ENCODE measurements around the gene WDR33.

DNA sequence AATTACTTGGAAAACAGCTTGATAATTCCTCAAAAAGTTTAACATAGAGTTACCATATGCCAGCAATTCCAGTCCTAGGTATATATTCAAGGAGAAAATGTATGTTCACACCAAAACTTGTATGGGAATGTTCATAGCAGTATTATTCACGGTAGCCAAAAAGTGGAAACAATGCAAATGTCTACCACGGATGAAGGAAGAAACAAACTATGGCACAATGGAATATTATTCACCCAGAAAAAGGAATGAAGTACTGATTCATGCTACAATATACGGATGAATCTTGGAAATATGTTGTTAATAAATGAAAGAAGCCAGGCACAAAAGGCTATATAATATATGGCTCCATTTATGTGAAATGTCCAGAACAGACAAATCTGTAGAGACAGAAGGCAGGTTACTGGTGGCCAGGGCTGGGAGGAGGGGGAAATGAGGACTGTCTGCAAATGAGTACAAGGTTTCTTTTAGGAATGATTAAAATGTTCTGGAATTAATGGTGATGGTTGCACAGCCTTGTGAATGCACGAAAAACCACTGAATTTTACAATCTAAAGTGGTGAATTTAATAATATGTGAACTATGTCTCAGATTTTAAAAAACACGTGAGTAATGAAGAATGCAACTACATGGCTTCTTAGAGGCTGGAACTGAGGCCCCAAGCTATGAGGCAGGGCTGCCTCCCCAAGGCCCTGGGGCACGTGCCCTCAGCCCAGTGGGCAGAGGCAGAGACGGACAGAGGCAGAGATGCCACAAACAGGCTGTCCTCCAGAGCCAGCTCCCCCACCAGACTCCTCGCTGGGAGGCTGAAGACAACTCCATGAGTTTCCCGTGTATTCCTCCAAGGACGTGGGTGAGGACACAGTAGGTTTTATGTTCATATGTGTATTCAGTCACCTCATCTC is 140.7 kb downstream of the WDR33 start:
- TF ChIP-seq POLR2AphosphoS5 (IDR thresholded peaks at IDR 0.05) (no peak), POLR2A (IDR thresholded peaks at IDR 0.05) (no peak)
- TF ChIP-seq, protein P1, sequence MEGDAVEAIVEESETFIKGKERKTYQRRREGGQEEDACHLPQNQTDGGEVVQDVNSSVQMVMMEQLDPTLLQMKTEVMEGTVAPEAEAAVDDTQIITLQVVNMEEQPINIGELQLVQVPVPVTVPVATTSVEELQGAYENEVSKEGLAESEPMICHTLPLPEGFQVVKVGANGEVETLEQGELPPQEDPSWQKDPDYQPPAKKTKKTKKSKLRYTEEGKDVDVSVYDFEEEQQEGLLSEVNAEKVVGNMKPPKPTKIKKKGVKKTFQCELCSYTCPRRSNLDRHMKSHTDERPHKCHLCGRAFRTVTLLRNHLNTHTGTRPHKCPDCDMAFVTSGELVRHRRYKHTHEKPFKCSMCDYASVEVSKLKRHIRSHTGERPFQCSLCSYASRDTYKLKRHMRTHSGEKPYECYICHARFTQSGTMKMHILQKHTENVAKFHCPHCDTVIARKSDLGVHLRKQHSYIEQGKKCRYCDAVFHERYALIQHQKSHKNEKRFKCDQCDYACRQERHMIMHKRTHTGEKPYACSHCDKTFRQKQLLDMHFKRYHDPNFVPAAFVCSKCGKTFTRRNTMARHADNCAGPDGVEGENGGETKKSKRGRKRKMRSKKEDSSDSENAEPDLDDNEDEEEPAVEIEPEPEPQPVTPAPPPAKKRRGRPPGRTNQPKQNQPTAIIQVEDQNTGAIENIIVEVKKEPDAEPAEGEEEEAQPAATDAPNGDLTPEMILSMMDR (IDR thresholded peaks at IDR 0.05) = no peak
